Nephron progenitor cell (in vitro differentiated cells): ENCODE measurements around the gene ADAM17.

Experiments
- DNase-seq: peaks from one replicate; pipeline ENCODE4 v3.0.0; 2021
- H3K27ac Mint-ChIP-seq: 2 replicates; pipeline ENCODE4 v1.8.0; 2021; ENCODE audit warnings: mild to moderate bottlenecking, moderate library complexity, mixed read lengths
- H3K27me3 Mint-ChIP-seq: 2 replicates; pipeline ENCODE4 v1.8.0; 2021; ENCODE audit warnings: mild to moderate bottlenecking, low read depth, mixed read lengths; ENCODE audit not compliant: poor library complexity
- H3K36me3 Mint-ChIP-seq: 2 replicates; pipeline ENCODE4 v1.8.0; 2021; ENCODE audit warnings: low read depth, mixed read lengths
- H3K4me1 Mint-ChIP-seq: 2 replicates; pipeline ENCODE4 v1.8.0; 2021; ENCODE audit warnings: mixed read lengths
- H3K4me3 Mint-ChIP-seq: 2 replicates; pipeline ENCODE4 v1.8.0; 2021; ENCODE audit warnings: mild to moderate bottlenecking, moderate library complexity, mixed read lengths
- H3K9me3 Mint-ChIP-seq: 2 replicates; pipeline ENCODE4 v1.8.0; 2021; ENCODE audit warnings: mild to moderate bottlenecking, moderate library complexity, mixed read lengths
- CTCF ChIP-seq: fragments of 200-600 bp; sonication (generic); IDR thresholded peaks from 2 replicates; pipeline ENCODE4 v1.5.0; 2021; ENCODE audit warnings: antibody characterized with exemption

Gene ADAM17

GRCh38 chr2:9490789-9491188 lies 64.8 kb downstream of the ADAM17 start:
- H3K36me3 Mint-ChIP-seq = peaks cover 72% of the 10 kb centered on the region

GRCh38 chr2:9488583-9489547 lies 66.8 kb downstream of the ADAM17 start:
- no peak overlapping the region for H3K4me3 Mint-ChIP-seq
- peak overlapping the region; percentile 19 for H3K27ac Mint-ChIP-seq
- no peaks in the 10 kb centered on the region for H3K27me3 Mint-ChIP-seq
- no peak for TF ChIP-seq CTCF
- H3K4me1 Mint-ChIP-seq = no peaks in the 10 kb centered on the region
- H3K36me3 Mint-ChIP-seq = peaks cover 70% of the 10 kb centered on the region
- no peak for DNase-seq
- H3K9me3 Mint-ChIP-seq = no peaks in the 10 kb centered on the region

More at GRCh38 chr2:9490789-9491188, 64.8 kb downstream of the ADAM17 start:
- H3K27me3 Mint-ChIP-seq = no peaks in the 10 kb centered on the region
- H3K27ac Mint-ChIP-seq = no peak overlapping the region
- no peaks in the 10 kb centered on the region for H3K4me1 Mint-ChIP-seq
- DNase-seq = no peak
- TF ChIP-seq CTCF = no peak
- no peaks in the 10 kb centered on the region for H3K9me3 Mint-ChIP-seq
- no peak overlapping the region for H3K4me3 Mint-ChIP-seq

GRCh38 chr2:9484533-9484932 lies 71.1 kb downstream of the ADAM17 start:
- no peak overlapping the region for H3K4me3 Mint-ChIP-seq
- DNase-seq = no peak
- peak overlapping the region; percentile 87 for H3K27ac Mint-ChIP-seq
- H3K36me3 Mint-ChIP-seq = peaks cover 57% of the 10 kb centered on the region
- TF ChIP-seq CTCF = no peak
- no peaks in the 10 kb centered on the region for H3K27me3 Mint-ChIP-seq
- no peaks in the 10 kb centered on the region for H3K9me3 Mint-ChIP-seq
- H3K4me1 Mint-ChIP-seq = no peaks in the 10 kb centered on the region

GRCh38 chr2:9483107-9483506 lies 72.5 kb downstream of the ADAM17 start:
- H3K4me3 Mint-ChIP-seq = no peak overlapping the region
- H3K27ac Mint-ChIP-seq = peak overlapping the region; percentile 82
- no peaks in the 10 kb centered on the region for H3K27me3 Mint-ChIP-seq
- no peaks in the 10 kb centered on the region for H3K9me3 Mint-ChIP-seq
- TF ChIP-seq CTCF = no peak
- peaks cover 50% of the 10 kb centered on the region for H3K36me3 Mint-ChIP-seq
- DNase-seq = no peak
- H3K4me1 Mint-ChIP-seq = no peaks in the 10 kb centered on the region

GRCh38 chr2:9480157-9480556 lies 75.5 kb downstream of the ADAM17 start:
- Mint-ChIP-seq H3K9me3 (no peaks in the 10 kb centered on the region), H3K27ac (no peak overlapping the region), H3K27me3 (peaks cover 4% of the 10 kb centered on the region), H3K36me3 (peaks cover 38% of the 10 kb centered on the region), H3K4me1 (peaks cover 14% of the 10 kb centered on the region), H3K4me3 (no peak overlapping the region)
- DNase-seq = no peak
- no peak for TF ChIP-seq CTCF

GRCh38 chr2:9478526-9478925 lies 77.1 kb downstream of the ADAM17 start:
- TF ChIP-seq CTCF = no peak
- Mint-ChIP-seq H3K27me3 (peaks cover 4% of the 10 kb centered on the region), H3K4me3 (no peak overlapping the region), H3K36me3 (peaks cover 34% of the 10 kb centered on the region), H3K27ac (no peak overlapping the region), H3K9me3 (no peaks in the 10 kb centered on the region), H3K4me1 (peaks cover 14% of the 10 kb centered on the region)
- no peak for DNase-seq
